ENCODE data around the gene DENND1C. TPM values are rescaled to one million over a fixed set of nuclear protein-coding genes. Genes with fewer than 3 reads are reported as not detected.

Gene DENND1C
- total RNA-seq, 4 donors from 2014 or later = 0.27 to 1.2 (median 0.29) TPM; not detected in 1

GRCh38 chr19:6460099-6460884, 21.3 kb downstream of the DENND1C start:
- in situ Hi-C loops (cut with MboI; ENCODE audit: low sequenced_read_pairs in 4 of 4) (no loop called here), intact Hi-C loops (cut with DNase I; ENCODE audit: low total_unique reads) (loop anchor here (1.0 kb wide), 2 partner anchors 35 to 99 kb away; partner anchors contain the start of gene CLPP)
- TF ChIP-seq POLR2A (IDR thresholded peaks at IDR 0.05) = no peak
- TF ChIP-seq CTCF (IDR thresholded peaks at IDR 0.05 in 4 of 5, conservative IDR thresholded peaks at IDR 0.05 in 1 of 5) = peak in 4 of 5 experiments; percentile 58 to 79 (median 74)

GRCh38 chr19:6459262-6460098, 22.1 kb downstream of the DENND1C start, which contains the start of gene SLC25A23:
SLC25A23 (minus strand) TSS chr19:6459792; CDS start chr19:6459628, 164 bp downstream.
- Histone ChIP-seq H3K9me3 (no peaks in the 10 kb centered on the region), H3K36me3 (peaks cover 0 to 19% of the 10 kb centered on the region in 2 donors), H3K27me3 (peaks cover 10 to 15% (median 14%) of the 10 kb centered on the region in 3 donors), H3K4me1 (peaks cover 5 to 14% of the 10 kb centered on the region in 2 donors), H3K4me3 (peak within 1 kb of the TSS; percentile 64 to 82 (median 71)), H3K27ac (peak within 1 kb of the TSS; percentile 78 to 81 (median 80))
- intact Hi-C loops (cut with DNase I; ENCODE audit: low total_unique reads) = loop anchor here (1.0 to 10.0 kb wide), 4 partner anchors 34 to 275 kb away; partner anchors contain the start of genes CLPP, GPR108, TNFSF9 and TRIP10
- TF ChIP-seq POLR2A (IDR thresholded peaks at IDR 0.05) (peak; percentile 21 to 28), CTCF (IDR thresholded peaks at IDR 0.05 in 4 of 5, conservative IDR thresholded peaks at IDR 0.05 in 1 of 5) (no peak)
- in situ Hi-C loops (cut with MboI; ENCODE audit: low sequenced_read_pairs in 4 of 4) = no loop called here
- ATAC-seq (peak; percentile 56 to 73), DNase-seq (peak in 1 of 2 donors; percentile 37)

More at GRCh38 chr19:6460099-6460884, 21.3 kb downstream of the DENND1C start:
- peaks cover 0 to 11% of the 10 kb centered on the region in 2 donors for H3K36me3 ChIP-seq
- H3K27me3 ChIP-seq = peaks cover 18 to 23% (median 21%) of the 10 kb centered on the region in 3 donors
- H3K9me3 ChIP-seq = no peaks in the 10 kb centered on the region
- DNase-seq (peak; percentile 90 to 94), ATAC-seq (peak; percentile 94 to 95)
- peaks cover 5 to 14% of the 10 kb centered on the region in 2 donors for H3K4me1 ChIP-seq
- peak overlapping the region; percentile 64 to 82 (median 71) for H3K4me3 ChIP-seq
- H3K27ac ChIP-seq = peak overlapping the region; percentile 78 to 81 (median 80)

GRCh38 chr19:6458695-6459261, 22.8 kb downstream of the DENND1C start:
- peaks cover 5 to 26% of the 10 kb centered on the region in 2 donors for H3K36me3 ChIP-seq
- no peaks in the 10 kb centered on the region for H3K9me3 ChIP-seq
- intact Hi-C loops (cut with DNase I; ENCODE audit: low total_unique reads) = loop anchor here (5.0 to 10.0 kb wide), 2 partner anchors 74 to 276 kb away; partner anchors contain the start of genes GPR108, TNFSF9 and TRIP10
- H3K4me1 ChIP-seq = peaks cover 5 to 14% of the 10 kb centered on the region in 2 donors
- TF ChIP-seq CTCF (IDR thresholded peaks at IDR 0.05 in 4 of 5, conservative IDR thresholded peaks at IDR 0.05 in 1 of 5) = no peak
- no peak for TF ChIP-seq POLR2A (IDR thresholded peaks at IDR 0.05)
- DNase-seq (no peak), ATAC-seq (no peak)
- in situ Hi-C loops (cut with MboI; ENCODE audit: low sequenced_read_pairs in 4 of 4) = no loop called here
- peak overlapping the region; percentile 64 to 82 (median 71) for H3K4me3 ChIP-seq
- H3K27ac ChIP-seq = peak overlapping the region; percentile 78 to 81 (median 80)
- H3K27me3 ChIP-seq = peaks cover 3 to 8% (median 7%) of the 10 kb centered on the region in 3 donors

Data from gastrocnemius medialis (tissue), 4 donors.